ENCODE data around the gene HS3ST5. TPM values are rescaled to one million over a fixed set of nuclear protein-coding genes. Genes with fewer than 3 reads are reported as not detected.

HS3ST5 gene
- total RNA-seq, 1 experiment from 2014 or later = 14.4 TPM

GRCh38 chr6:114286211-114286610 is 56.6 kb downstream of the HS3ST5 start:
- Histone ChIP-seq H2AK5ac (ENCODE audit: insufficient read length, low read length) (no peak overlapping the region), H3K23ac (ENCODE audit: insufficient read length, low read depth, low read length) (no peak overlapping the region), H3K79me1 (ENCODE audit: insufficient read depth, low read depth, low read length, poor library complexity, severe bottlenecking) (no peaks in the 10 kb centered on the region), H3K23me2 (ENCODE audit: insufficient read length, low read depth, low read length, poor library complexity, severe bottlenecking) (no peaks in the 10 kb centered on the region), H3K9me3 (ENCODE audit: control insufficient read depth, low read depth, low read length) (no peaks in the 10 kb centered on the region), H4K20me1 (ENCODE audit: control insufficient read depth, insufficient read depth, insufficient read length) (no peaks in the 10 kb centered on the region), H3K4ac (ENCODE audit: low read depth, low read length) (no peak overlapping the region), H2BK12ac (ENCODE audit: insufficient read length, low read depth, low read length) (no peak overlapping the region), H3K56ac (ENCODE audit: insufficient read length, low read depth, low read length) (no peak overlapping the region), H2BK5ac (ENCODE audit: insufficient read length, low read length) (no peak overlapping the region), H4K8ac (replicated peaks; ENCODE audit: insufficient read length, low read depth, low read length) (no peak overlapping the region), H2AFZ (ENCODE audit: low read length) (no peak overlapping the region), H3K27me3 (ENCODE audit: insufficient read depth, low read length) (no peaks in the 10 kb centered on the region), H3K4me2 (ENCODE audit: insufficient read depth, insufficient read length, low read length) (no peak overlapping the region), H4K91ac (ENCODE audit: insufficient read length, low read depth, low read length) (no peak overlapping the region), H3K18ac (ENCODE audit: insufficient read length, low read depth, low read length) (no peak overlapping the region), H2BK20ac (ENCODE audit: low read depth, low read length, poor library complexity, severe bottlenecking) (no peak overlapping the region), H3K79me2 (ENCODE audit: insufficient read depth, low read length) (no peaks in the 10 kb centered on the region), H3T11ph (ENCODE audit: low read length) (no peak overlapping the region), H2BK120ac (ENCODE audit: low read depth, low read length, poor library complexity, severe bottlenecking) (no peak overlapping the region), H3K14ac (ENCODE audit: insufficient read depth, low read length) (no peak overlapping the region), H3K9ac (ENCODE audit: extremely low read depth, insufficient read length, low read length) (no peak overlapping the region), H4K5ac (ENCODE audit: insufficient read length, low read depth, low read length) (no peak overlapping the region), H2BK15ac (ENCODE audit: low read depth, low read length) (no peak overlapping the region), H3K4me1 (ENCODE audit: insufficient read depth, low read length) (peaks cover 6% of the 10 kb centered on the region; the same call in 1 of the 2 replicates), H3K27ac (ENCODE audit: insufficient read length, low read depth, low read length) (no peak overlapping the region)
- no peaks in the 10 kb centered on the region for H3K9me3 Mint-ChIP-seq
- H3K4me3 Mint-ChIP-seq = no peak overlapping the region
- H3K4me1 Mint-ChIP-seq = peaks cover 46 to 52% of the 10 kb centered on the region in 2 experiments
- H3K27me3 Mint-ChIP-seq (ENCODE audit: low read depth) = no peaks in the 10 kb centered on the region
- DNase-seq = no peak
- peaks cover 0 to 10% (median 5%) of the 10 kb centered on the region in 3 experiments; a peak in 3 of 7 replicates for H3K36me3 Mint-ChIP-seq (ENCODE audit: insufficient read depth in 1 of 3, low read depth in 3 of 3)
- no peak overlapping the region for H3K27ac Mint-ChIP-seq
- TF ChIP-seq CTCF (conservative IDR thresholded peaks at IDR 0.05) = no peak
- WGBS (ENCODE audit: extremely low coverage, insufficient read length, low lambda C conversion rate) = no CpG with 5 or more reads among the region's 2 CpGs
